SK-N-SH (cell line): ENCODE results near the gene TMEM163. TPM values are rescaled to one million over a fixed set of nuclear protein-coding genes. Genes with fewer than 3 reads are reported as not detected.

Source experiments
- CTCF ChIA-PET: fragments of 300-600, 350-600 bp; formaldehyde crosslinking; extraction: SDS; loops from one replicate; lab custom pipeline; 2021; lab: Yijun Ruan, JAX
- POLR2A ChIA-PET: fragments of 350-600 bp; sonication (Branson Sonifier 250); formaldehyde crosslinking; extraction: SDS; loops from one replicate; lab custom pipeline; 2020; ENCODE audit warnings: antibody characterized with exemption, inconsistent platforms; lab: Yijun Ruan, JAX
- DNase-seq: peaks from one replicate; pipeline ENCODE4 v3.0.0; 2012
- H2AFZ ChIP-seq: fragments of 200-600 bp; sonication (generic); 2 replicates; pipeline ENCODE4 v1.8.1; 2016; ENCODE audit warnings: antibody characterized with exemption, mild to moderate bottlenecking, low read depth
- H3F3A ChIP-seq: fragments of 200-600 bp; sonication (generic); replicated peaks from 2 replicates; pipeline ENCODE3; 2016; ENCODE audit warnings: antibody characterized with exemption, mild to moderate bottlenecking; ENCODE audit not compliant: insufficient read depth
- H3K27ac ChIP-seq, 2 experiments: fragments of 200-500 bp in 1 of 2; fragments of 200-600 bp in 1 of 2; sonication (Bioruptor generic) in 1 of 2; sonication (generic), shearing (Covaris generic) in 1 of 2; 2 replicates each; pipeline versions ENCODE4 v1.5.1 to v1.6.1; 2014 to 2016; ENCODE audit warnings: low read depth in 2 of 2, inconsistent platforms in 1 of 2, low read length in 1 of 2, mild to moderate bottlenecking in 1 of 2, mixed read lengths in 1 of 2
- H3K27me3 ChIP-seq: fragments of 200-600 bp; sonication (generic), shearing (Covaris generic); 2 replicates; pipeline ENCODE4 v1.6.1; 2016; ENCODE audit warnings: mixed run types; ENCODE audit not compliant: insufficient read depth
- H3K36me3 ChIP-seq, 2 experiments: fragments of 200-500 bp in 1 of 2; fragments of 200-600 bp in 1 of 2; sonication (Bioruptor generic) in 1 of 2; sonication (generic) in 1 of 2; replicated peaks in 1 of 2; 2 replicates each; pipeline versions ENCODE3 to v1.5.1; 2014 to 2016; ENCODE audit warnings: low read length in 1 of 2, mild to moderate bottlenecking in 1 of 2; ENCODE audit not compliant: insufficient read depth in 2 of 2, control insufficient read depth in 1 of 2
- H3K4me1 ChIP-seq, 2 experiments: fragments of 200-500 bp in 1 of 2; fragments of 200-600 bp in 1 of 2; sonication (Bioruptor generic) in 1 of 2; sonication (generic), shearing (Covaris generic) in 1 of 2; 2 replicates each; pipeline versions ENCODE4 v1.5.1 to v1.6.1; 2014 to 2016; ENCODE audit warnings: low read depth in 1 of 2, low read length in 1 of 2, mixed run types in 1 of 2; ENCODE audit not compliant: insufficient read depth in 2 of 2, control insufficient read depth in 1 of 2
- H3K4me2 ChIP-seq: fragments of 200-600 bp; sonication (generic), shearing (Covaris generic); 2 replicates; pipeline ENCODE4 v1.6.1; 2017; ENCODE audit warnings: mixed run types
- H3K4me3 ChIP-seq, 2 experiments: fragments of 200-500 bp in 1 of 2; fragments of 200-600 bp in 1 of 2; sonication (Bioruptor generic) in 1 of 2; sonication (generic), shearing (Covaris generic) in 1 of 2; 2 replicates each; pipeline versions ENCODE4 v1.5.1 to v1.8.1; 2014 to 2016; ENCODE audit warnings: low read depth in 2 of 2, inconsistent platforms in 1 of 2, low read length in 1 of 2, mild to moderate bottlenecking in 1 of 2, mixed read lengths in 1 of 2, moderate library complexity in 1 of 2
- H3K79me2 ChIP-seq: fragments of 200-600 bp; sonication (generic); 2 replicates; pipeline ENCODE4 v1.8.1; 2017; ENCODE audit warnings: mild to moderate bottlenecking; ENCODE audit not compliant: insufficient read depth
- H3K9ac ChIP-seq: fragments of 200-600 bp; sonication (generic); 2 replicates; pipeline ENCODE4 v1.6.1; 2017; ENCODE audit warnings: mixed run types
- H3K9me2 ChIP-seq: fragments of 200-600 bp; sonication (generic); 2 replicates; pipeline ENCODE4 v1.6.1; 2017; ENCODE audit warnings: mixed run types
- H3K9me3 ChIP-seq: fragments of 200-600 bp; sonication (generic); 2 replicates; pipeline ENCODE4 v1.6.1; 2017; ENCODE audit warnings: mixed run types, mild to moderate bottlenecking, moderate library complexity
- H4K20me1 ChIP-seq: fragments of 200-600 bp; sonication (generic); 2 replicates; pipeline ENCODE4 v1.6.1; 2017; ENCODE audit warnings: mild to moderate bottlenecking, mixed run types; ENCODE audit not compliant: insufficient read depth
- CHD2 ChIP-seq: fragments of 150-350 bp; IDR thresholded peaks from 2 replicates; pipeline ENCODE4 v1.6.1; 2018; ENCODE audit warnings: low read length; ENCODE audit not compliant: partially characterized antibody
- CTCF ChIP-seq: fragments of 200-600 bp; sonication (generic); IDR thresholded peaks from 2 replicates; pipeline ENCODE4 v1.6.1; 2017; ENCODE audit warnings: antibody characterized with exemption, mild to moderate bottlenecking, moderate library complexity
- EP300 ChIP-seq, 2 experiments: IDR thresholded peaks; 2 replicates each; pipeline versions ENCODE4 v1.4.0 to v1.6.1; 2012; ENCODE audit warnings: borderline replicate concordance in 1 of 2, low read depth in 1 of 2, low read length in 1 of 2
- FOSL2 ChIP-seq: IDR thresholded peaks from 2 replicates; pipeline ENCODE4 v1.4.0; 2012; ENCODE audit warnings: low read depth, mild to moderate bottlenecking, moderate library complexity, borderline replicate concordance
- FOXJ3 ChIP-seq: sonication (generic); formaldehyde crosslinking; IDR thresholded peaks from 2 replicates; pipeline ENCODE4 v1.5.1; 2020; ENCODE audit warnings: mild to moderate bottlenecking, missing genetic modification reagents
- GABPA ChIP-seq: IDR thresholded peaks from 2 replicates; pipeline ENCODE4 v1.4.0; 2012; ENCODE audit warnings: low read depth, mild to moderate bottlenecking
- IRF3 ChIP-seq: fragments of 150-350 bp; IDR thresholded peaks from 2 replicates; pipeline ENCODE4 v1.6.1; 2016; ENCODE audit warnings: mild to moderate bottlenecking, low read depth, low read length
- MAX ChIP-seq: IDR thresholded peaks from 2 replicates; pipeline ENCODE4 v1.4.0; 2012; ENCODE audit warnings: low read depth
- MEF2A ChIP-seq: IDR thresholded peaks from 2 replicates; pipeline ENCODE4 v1.4.0; 2012; ENCODE audit warnings: low read depth, borderline replicate concordance
- MXI1 ChIP-seq: IDR thresholded peaks from 2 replicates; pipeline ENCODE4 v1.6.1; 2012; ENCODE audit warnings: mild to moderate bottlenecking, low read depth, low read length, improper control_type of control experiment
- NFIC ChIP-seq: IDR thresholded peaks from 2 replicates; pipeline ENCODE4 v1.4.0; 2012; ENCODE audit warnings: borderline replicate concordance
- NRF1 ChIP-seq: IDR thresholded peaks from 2 replicates; pipeline ENCODE4 v1.6.1; 2012; ENCODE audit warnings: low read depth, mild to moderate bottlenecking, low read length
- POLR2AphosphoS5 ChIP-seq: IDR thresholded peaks from 2 replicates; pipeline ENCODE4 v1.6.1; 2012; ENCODE audit warnings: low read depth, low read length
- RAD21 ChIP-seq: IDR thresholded peaks from 2 replicates; pipeline ENCODE4 v1.6.1; 2012; ENCODE audit warnings: mild to moderate bottlenecking, low read length
- RCOR1 ChIP-seq: fragments of 150-350 bp; IDR thresholded peaks from 2 replicates; pipeline ENCODE4 v1.6.1; 2017; ENCODE audit warnings: antibody characterized with exemption, low read length
- REST ChIP-seq: IDR thresholded peaks from 2 replicates; pipeline ENCODE4 v1.6.1; 2012; ENCODE audit warnings: mild to moderate bottlenecking, low read depth, low read length, moderate library complexity
- RFX5 ChIP-seq: IDR thresholded peaks from 2 replicates; pipeline ENCODE4 v1.6.1; 2012; ENCODE audit warnings: mild to moderate bottlenecking, improper control_type of control experiment, low read length
- RXRA ChIP-seq: IDR thresholded peaks from 2 replicates; pipeline ENCODE4 v1.4.0; 2012; ENCODE audit warnings: low read depth, mild to moderate bottlenecking, borderline replicate concordance
- TAF1 ChIP-seq: IDR thresholded peaks from 2 replicates; pipeline ENCODE4 v1.6.1; 2012; ENCODE audit warnings: low read depth, mild to moderate bottlenecking, low read length, moderate library complexity, borderline replicate concordance
- TEAD4 ChIP-seq: IDR thresholded peaks from 2 replicates; pipeline ENCODE4 v1.4.0; 2012; ENCODE audit warnings: mild to moderate bottlenecking, borderline replicate concordance; ENCODE audit not compliant: insufficient read depth
- USF1 ChIP-seq: IDR thresholded peaks from 2 replicates; pipeline ENCODE4 v1.4.0; 2012; ENCODE audit warnings: low read depth, borderline replicate concordance
- YY1 ChIP-seq: IDR thresholded peaks from 2 replicates; pipeline ENCODE4 v1.4.0; 2012; ENCODE audit warnings: low read depth, mild to moderate bottlenecking
- WGBS: methylation state at CpG from one replicate; pipeline ENCODE4 v1.1.6; 2017; ENCODE audit warnings: low lambda C conversion rate; 5-methylcytosine and 5-hydroxymethylcytosine counted together
- polyA plus RNA-seq, 3 experiments: library from polyadenylated mRNA; depleted of rRNA; stranded (reverse); fragments of >200 nt; gene quantifications; 2 replicates each; pipeline ENCODE4 v1.2.3, GENCODE V29; 2012

The TMEM163 gene
- polyA plus RNA-seq, 1 of the 3 experiments (the other 2 are of a cell fraction): not detected

GRCh38 chr2:134429886-134430285, 288.9 kb downstream of the TMEM163 start (continued):
- TF ChIP-seq REST (no peak), NFIC (no peak), MEF2A (no peak)

GRCh38 chr2:134426721-134427120, 292.1 kb downstream of the TMEM163 start:
- H3K4me1 ChIP-seq: peaks cover 0 to 2% of the 10 kb centered on the region in 2 experiments; a peak in 2 of 4 replicates
- H3K27ac ChIP-seq: no peak overlapping the region
- H3K79me2 ChIP-seq: no peaks in the 10 kb centered on the region
- H3K9me2 ChIP-seq: no peaks in the 10 kb centered on the region
- peaks cover 0 to 20% of the 10 kb centered on the region in 2 experiments for H3K36me3 ChIP-seq
- no peaks in the 10 kb centered on the region for H3K9me3 ChIP-seq
- ChIA-PET CTCF (interaction anchor here (1.7 to 3.9 kb wide), 4 partner anchors 15 to 472 kb away, joined by 3 to 17 read pairs (median 7); no protein-coding TSS in a partner anchor), POLR2A (interaction anchor here (0.7 kb wide), 1 partner anchor 277 kb away, joined by 3 read pairs; no protein-coding TSS in a partner anchor)
- 98% methylated on average over 3 of the region's 3 CpGs for WGBS
- H3F3A ChIP-seq: peaks cover 7% of the 10 kb centered on the region
- no peak overlapping the region for H3K4me2 ChIP-seq
- no peak overlapping the region for H3K9ac ChIP-seq
- TF ChIP-seq USF1 (no peak), FOXJ3 (no peak), TEAD4 (no peak), GABPA (no peak), RXRA (no peak), CHD2 (no peak), IRF3 (no peak), FOSL2 (no peak), MAX (no peak), NRF1 (no peak), TAF1 (no peak), RAD21 (no peak), YY1 (no peak), CTCF (no peak), MXI1 (no peak), EP300 (IDR thresholded peaks at IDR 0.05; ENCODE audit: borderline replicate concordance in 1 of 2, low read depth in 1 of 2, low read length in 1 of 2) (no peak), RCOR1 (no peak), RFX5 (no peak), POLR2AphosphoS5 (no peak), MEF2A (no peak)
- H2AFZ ChIP-seq: no peak overlapping the region
- no peak for DNase-seq
- no peak overlapping the region for H3K4me3 ChIP-seq
- H3K27me3 ChIP-seq: no peaks in the 10 kb centered on the region
- no peaks in the 10 kb centered on the region for H4K20me1 ChIP-seq
